Stimulated activated CD8-positive, alpha-beta memory T cell treated with anti-CD3 and anti-CD28 coated beads, Interleukin-4, amount 100 ng/mL, for 1 hour (primary cell): ENCODE measurements around the gene DCDC2.
"Not testable (repeated sequence)": the region's sequence is repeated elsewhere in the genome, so short reads cannot be mapped to it uniquely, and the experiment has no call there.

Experiments used
- DNase-seq, 2 donors: peaks; one replicate each; pipeline ENCODE4 v3.0.0-alpha.2; 2020; ENCODE audit warnings: low read depth in 2 of 2, low spot score in 1 of 2

DCDC2 gene

GRCh38 chr6:24381476-24382219 lies 23.8 kb upstream of the DCDC2 start:
- DNase-seq = no peak

DNA sequence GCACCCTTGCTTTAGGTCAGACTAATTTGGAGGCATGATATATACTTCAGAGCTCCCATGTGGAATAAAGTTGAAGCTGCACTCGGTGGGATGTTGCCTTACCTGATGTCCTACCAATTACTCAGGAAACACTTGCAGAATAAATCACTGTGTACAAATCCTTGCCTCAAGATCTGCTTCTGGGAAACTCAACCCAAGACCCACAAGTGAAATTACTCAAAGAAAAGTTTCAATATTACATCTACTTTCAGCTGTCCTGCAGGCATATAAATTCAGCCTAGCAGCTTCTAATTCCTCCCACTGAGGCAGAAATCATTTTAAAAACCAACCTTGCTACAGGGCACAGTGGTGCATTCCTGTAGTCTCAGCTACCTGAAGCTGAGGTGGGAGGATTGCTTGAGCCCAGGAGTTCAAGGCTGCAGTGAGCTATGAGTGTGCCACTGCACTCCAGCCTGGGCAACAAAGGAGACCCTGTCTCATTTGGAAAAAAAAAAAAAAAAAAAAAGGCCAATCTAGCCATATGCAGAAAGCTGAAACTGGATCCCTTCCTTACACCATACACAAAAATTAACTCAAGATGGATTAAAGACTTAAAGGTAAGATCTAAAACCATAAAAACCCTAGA lies 20.7 kb upstream of the DCDC2 start:
- no peak for DNase-seq

DNA sequence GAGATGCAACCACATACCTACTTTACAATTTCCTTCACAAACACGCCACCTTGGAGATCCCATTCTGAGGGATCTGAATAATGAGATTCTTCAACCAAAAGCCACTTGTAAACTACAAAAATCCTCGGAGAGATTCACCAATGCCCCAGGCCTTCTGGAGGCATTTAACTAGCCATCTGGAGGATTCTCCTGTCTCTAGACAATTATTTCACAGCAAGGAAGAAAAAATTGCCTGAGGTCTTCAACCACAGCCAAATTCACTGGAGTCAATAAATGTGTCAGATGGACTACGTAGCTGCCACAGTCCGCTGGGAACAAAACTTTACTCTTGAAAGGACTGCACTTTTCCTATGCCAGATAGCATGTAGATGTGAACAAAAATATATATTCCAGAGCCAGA lies 19.0 kb upstream of the DCDC2 start:
- DNase-seq = no peak

DNA sequence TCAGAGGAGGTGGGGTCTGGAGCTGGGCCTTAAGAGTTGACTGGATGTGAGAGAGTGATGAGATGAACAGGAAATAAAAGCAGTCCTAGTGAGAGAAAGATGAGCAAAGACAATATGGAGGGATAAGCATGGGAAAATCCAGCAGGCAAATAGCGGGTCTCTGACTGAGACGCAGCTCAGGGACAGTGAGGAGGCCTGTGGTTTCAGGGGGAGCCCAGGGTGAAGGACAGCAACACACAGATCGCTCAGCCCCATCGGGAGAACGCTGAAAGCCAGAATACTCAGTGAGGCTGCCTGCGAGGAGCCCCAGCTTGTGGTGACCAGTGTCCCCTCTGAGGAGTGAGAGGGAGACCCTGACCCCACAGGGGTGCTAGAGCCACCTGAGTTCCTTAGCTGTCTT lies 16.8 kb upstream of the DCDC2 start:
- DNase-seq = no peak

- not testable (repeated sequence) for DNase-seq
Observed at GRCh38 chr6:24365103-24365633, 7.3 kb upstream of the DCDC2 start.

DNA sequence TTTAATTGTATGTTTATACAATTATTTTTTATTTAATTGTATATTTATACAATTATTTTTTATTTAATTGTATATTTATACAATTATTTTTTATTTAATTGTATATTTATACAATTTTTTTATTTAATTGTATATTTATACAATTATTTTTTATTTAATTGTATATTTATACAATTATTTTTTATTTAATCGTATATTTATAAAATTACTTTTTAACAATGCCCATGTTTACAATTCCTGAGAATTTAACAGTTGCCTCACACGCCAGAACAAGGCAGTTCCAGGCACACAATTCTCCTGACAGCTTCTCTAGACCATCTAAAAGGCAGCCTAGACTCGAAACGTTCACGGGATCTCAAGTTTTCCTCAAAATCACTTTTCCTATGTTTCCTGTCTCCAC lies 4.5 kb upstream of the DCDC2 start:
- DNase-seq = not testable (repeated sequence)

- DNase-seq = peak; percentile 27 to 48
Observed at GRCh38 chr6:24359640-24360454, 2.0 kb upstream of the DCDC2 start.

GRCh38 chr6:24358219-24358821 lies 461 bp upstream of the DCDC2 start:
- DNase-seq = no peak

DNA sequence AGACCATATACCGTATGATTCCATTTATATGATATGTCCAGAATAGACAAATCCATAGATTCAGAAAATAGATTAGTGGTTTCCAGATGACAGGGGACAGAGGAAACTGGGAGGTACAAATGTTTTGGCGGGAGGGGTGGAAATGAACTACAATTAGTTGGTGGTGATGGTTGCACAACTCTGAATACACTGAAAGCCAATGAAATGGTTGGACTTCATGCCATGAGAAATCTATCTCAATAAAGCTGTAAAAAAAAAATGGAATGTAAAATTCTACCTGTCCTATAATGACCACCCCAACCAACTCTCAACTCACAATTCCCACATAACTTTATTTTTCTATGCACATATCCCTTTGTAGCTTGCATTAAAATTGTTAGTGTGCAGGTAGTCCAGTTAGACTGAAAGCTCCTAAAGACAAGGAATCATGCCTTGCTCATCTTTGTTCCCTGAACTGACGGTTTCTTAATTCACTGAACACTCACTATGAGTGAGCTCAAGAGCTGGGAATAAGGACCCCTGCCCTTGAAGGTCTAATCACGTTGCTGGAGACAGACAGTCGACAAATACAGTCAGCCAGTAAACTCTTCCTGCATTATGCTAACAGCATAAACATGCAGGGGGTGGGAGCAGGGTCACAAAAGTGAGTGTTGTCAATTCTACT lies 1.4 kb downstream of the DCDC2 start:
- no peak for DNase-seq

DNA sequence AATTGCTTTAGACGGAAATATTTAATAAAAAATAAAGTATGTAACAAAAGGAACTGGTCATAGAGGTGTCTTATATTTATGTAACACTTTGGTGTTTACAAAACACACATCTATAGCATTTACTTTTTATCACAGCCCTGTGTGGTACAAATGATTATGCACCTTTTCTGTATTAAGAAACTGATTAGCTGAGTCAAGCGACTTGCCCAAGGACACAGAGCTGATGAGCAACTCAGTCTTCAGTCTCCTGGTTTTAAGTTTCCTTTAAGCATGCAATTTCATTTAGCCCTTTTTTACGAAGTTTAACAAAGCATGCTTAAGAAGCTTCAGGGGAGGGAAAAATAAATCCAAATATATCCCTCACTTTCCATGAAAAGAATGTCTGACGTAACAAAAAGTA lies 2.5 kb downstream of the DCDC2 start:
- DNase-seq = no peak

GRCh38 chr6:24353861-24354260 lies 4.0 kb downstream of the DCDC2 start:
- no peak for DNase-seq

- DNase-seq = no peak
Observed at GRCh38 chr6:24352434-24352833, 5.4 kb downstream of the DCDC2 start.

- no peak for DNase-seq
Observed at GRCh38 chr6:24344976-24345375, 12.9 kb downstream of the DCDC2 start.

DNA sequence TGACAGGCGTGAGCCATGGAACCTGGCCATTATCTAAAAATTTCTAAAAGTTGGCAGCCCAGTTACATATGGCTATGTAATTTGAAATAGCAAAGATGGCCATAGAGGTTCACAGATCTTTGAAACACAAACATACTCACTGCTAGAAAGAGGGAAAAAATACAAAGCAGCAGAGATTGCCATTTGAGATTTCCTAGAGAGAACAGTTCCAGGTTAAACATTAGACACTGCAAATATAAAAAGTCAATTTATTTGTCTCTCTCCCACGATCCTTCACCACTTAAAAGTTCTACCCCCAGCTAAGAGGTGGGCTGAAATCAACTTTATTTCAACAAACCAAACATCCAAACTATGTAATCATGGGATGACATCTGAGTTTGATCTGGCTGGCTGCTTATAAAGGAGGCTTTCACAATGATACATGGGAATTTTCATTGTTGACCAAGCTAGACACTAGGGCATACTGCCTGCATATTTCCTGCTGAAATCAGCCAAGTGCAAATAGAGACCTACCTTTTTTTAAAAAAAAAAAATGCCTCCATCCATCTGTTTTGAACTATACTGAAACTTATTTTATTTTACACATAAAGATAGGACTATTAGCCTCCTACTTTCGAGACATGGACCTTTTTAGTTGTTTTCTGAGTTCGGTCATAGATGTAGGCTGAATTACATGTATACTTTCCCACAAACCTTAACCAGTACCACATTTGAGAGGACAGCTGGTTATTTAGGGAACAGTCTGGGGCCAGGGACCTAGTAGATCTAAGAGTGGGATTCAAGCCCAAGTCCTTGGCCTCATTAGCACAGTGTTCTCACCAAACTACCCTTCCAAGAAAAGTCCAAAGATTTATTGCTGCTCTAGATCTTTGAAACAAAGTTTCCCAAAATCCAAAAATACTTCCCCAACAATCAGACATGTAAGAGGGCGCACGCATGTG lies 16.6 kb downstream of the DCDC2 start:
- DNase-seq = no peak

- DNase-seq = no peak
Observed at GRCh38 chr6:24339932-24340331, 17.9 kb downstream of the DCDC2 start.

DNA sequence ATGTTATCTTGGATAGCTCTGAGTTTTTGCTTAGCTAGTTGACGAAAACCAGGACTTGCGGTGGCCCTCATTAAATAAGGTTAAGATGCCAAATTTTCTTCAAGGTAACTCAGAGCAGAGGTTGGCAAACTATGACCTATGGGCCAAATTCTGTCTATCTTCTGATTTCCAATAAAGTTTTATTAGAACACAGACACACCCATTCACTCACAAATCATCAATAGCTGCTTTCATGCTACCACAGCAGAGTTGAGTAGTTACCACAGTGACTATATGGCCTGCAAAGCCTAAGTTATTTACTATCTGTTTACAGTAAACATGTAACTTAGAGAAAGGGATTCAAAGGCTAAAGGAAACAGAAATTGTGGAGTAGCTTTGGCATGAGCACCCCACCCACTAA lies 23.6 kb downstream of the DCDC2 start:
- DNase-seq = no peak

DNA sequence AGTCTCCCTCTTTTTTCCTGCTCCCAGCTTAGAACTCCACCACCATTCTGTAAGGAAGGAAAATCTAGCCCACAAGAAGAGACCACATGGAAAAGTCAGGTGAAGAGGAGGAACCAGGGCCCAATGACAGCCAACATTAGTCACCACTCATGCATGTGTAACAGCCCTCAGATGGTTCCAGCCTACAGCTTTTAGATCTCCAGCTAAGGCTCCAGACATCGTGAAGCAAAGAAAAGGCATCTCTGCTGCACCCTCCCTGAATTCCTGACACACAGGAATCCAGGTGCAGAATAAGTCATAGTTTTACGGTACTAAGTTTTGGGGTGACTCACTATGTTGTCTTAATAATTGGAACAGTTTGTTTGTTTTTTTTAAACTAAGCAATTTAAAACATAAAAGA lies 25.5 kb downstream of the DCDC2 start:
- no peak for DNase-seq

- DNase-seq = no peak
Observed at GRCh38 chr6:24330137-24330732, 27.6 kb downstream of the DCDC2 start.

- no peak for DNase-seq
Observed at GRCh38 chr6:24329451-24329850, 28.4 kb downstream of the DCDC2 start.
